Heart left ventricle (tissue), 16 donors: ENCODE results near the gene HOXB4. TPM values are rescaled to one million over a fixed set of nuclear protein-coding genes. Genes with fewer than 3 reads are reported as not detected.

Experiments used
- ATAC-seq, 4 donors: fragments of 200-7000 bp; cut with Tn5 transposase; one replicate each; pipeline ENCODE4 v1.9.1; 2020 to 2022; ENCODE audit warnings: moderate library complexity in 4 of 4, mild to moderate bottlenecking in 3 of 4, moderate number of reproducible peaks in 1 of 4
- DNase-seq, 5 donors: peaks; one replicate each; pipeline ENCODE4 v3.0.0-alpha.2; 2020
- H3K27ac ChIP-seq, 12 donors: fragments of 200-600 bp; sonication (generic) in 4 of 12; one replicate each; pipeline versions ENCODE4 v1.5.0 to v1.8.0; 2016 to 2022; ENCODE audit warnings: mild to moderate bottlenecking in 2 of 12
- H3K27me3 ChIP-seq, 9 donors: fragments of 200-600 bp; sonication (generic) in 2 of 9; one replicate each; pipeline versions ENCODE4 v1.5.1 to v1.8.0; 2016 to 2022; ENCODE audit warnings: mild to moderate bottlenecking in 3 of 9
- H3K36me3 ChIP-seq, 9 donors: fragments of 200-600 bp; sonication (generic) in 2 of 9; one replicate each; pipeline versions ENCODE4 v1.5.0 to v1.8.0; 2018 to 2022; ENCODE audit warnings: mild to moderate bottlenecking in 2 of 9
- H3K4me1 ChIP-seq, 12 donors: fragments of 200-600 bp; sonication (generic) in 4 of 12; one replicate each; pipeline versions ENCODE4 v1.5.0 to v1.8.0; 2016 to 2022; ENCODE audit warnings: mild to moderate bottlenecking in 3 of 12
- H3K4me3 ChIP-seq, 12 donors: fragments of 200-600 bp; sonication (generic) in 4 of 12; one replicate each; pipeline versions ENCODE4 v1.5.0 to v1.8.0; 2017 to 2022; ENCODE audit warnings: mild to moderate bottlenecking in 9 of 12, moderate library complexity in 4 of 12
- H3K9me3 ChIP-seq, 12 donors: fragments of 200-600 bp; sonication (generic) in 4 of 12; one replicate each; pipeline versions ENCODE4 v1.5.0 to v1.8.0; 2016 to 2022; ENCODE audit warnings: mild to moderate bottlenecking in 1 of 12
- POLR2A ChIP-seq, 2 donors: fragments of 450-650 bp; IDR thresholded peaks; one replicate each; pipeline ENCODE4 v1.6.1; 2017; ENCODE audit warnings: antibody characterized with exemption in 2 of 2, mild to moderate bottlenecking in 2 of 2, moderate library complexity in 2 of 2
- WGBS, 4 donors: extraction: QIAGEN DNeasy Blood & Tissue Kit in 2 of 4; methylation state at CpG; one replicate each; pipeline versions ENCODE4 v1.1.5 to v1.1.7; 2013 to 2018; 5-methylcytosine and 5-hydroxymethylcytosine counted together
- intact Hi-C, 10 donors: fragments of 100-400 bp; cut with DNase I; formaldehyde crosslinking; loops; one replicate each; pipeline versions ENCODE4 v1.11.1 to v1.14.2; 2022
- polyA plus RNA-seq, 2 donors: library from polyadenylated mRNA; stranded (reverse); fragments of 200-250 nt; gene quantifications; one replicate each; pipeline ENCODE4 v1.2.3, GENCODE V29; 2013
- total RNA-seq, 9 donors: library from RNA; depleted of rRNA in 2 of 9; stranded (reverse); fragments of >200 nt in 2 of 9; fragmentation: NEBNext Ultra II Directional in 3 of 9; extraction: Animal tissue kit (Norgen Biotek cat#: 25700) in 3 of 9; gene quantifications; one replicate each; pipeline versions ENCODE4 v1.1.0 to v1.2.4, GENCODE V29; 2016 to 2023
- TF ChIP-seq, protein P1 (sequence below), 12 donors: fragments of 200-600 bp; sonication (generic) in 4 of 12; IDR thresholded peaks; one replicate each; pipeline versions ENCODE4 v1.5.0 to v1.8.0; 2018 to 2022; ENCODE audit warnings: antibody characterized with exemption in 12 of 12, mild to moderate bottlenecking in 5 of 12
- donor health status: ischemic (EF 13 %, LVEDD 7.1; RV severe dilation, severe dysfunction).
- donor health status: healthy with polysubstance abuse.
- donor health status: DM: no; HTN: yes; CAD: no.
- donor health status: DM: no; HTN: no; CAD: no.
- donor health status: ischemic (EF 25% LVEDD 6.9; RV normal size, moderate dysfunction).
- donor health status: ischemic (EF 25% LVEDD 5.7; RV mildly dilated, moderate dysfunction).
- donor health status: healthy.
- donor health status: DM: yes; HTN: yes; CAD: no.
- donor health status: ischemic (EF 35%, LVEDD 5.7; RV mildly dilated, moderate dysfunction).
- donor health status: nonischemic (EF 11% LVEDD 7.7; RV severe dilation, severe dysfunction).
- donor health status: DM: yes; HTN: yes; CAD: no.
- donor health status: PGD.
- donor health status: ischemic (EF 29% LVEDD 5.4; RV normal size, mild dysfunction).
- donor health status: nonischemic (EF 23%, LVEDD 6.1; RV moderate dilation, normal function).

Gene HOXB4
- total and polyA plus RNA-seq, 11 donors = 0.27 to 2.8 (median 0.59) TPM; not detected in 1

DNA sequence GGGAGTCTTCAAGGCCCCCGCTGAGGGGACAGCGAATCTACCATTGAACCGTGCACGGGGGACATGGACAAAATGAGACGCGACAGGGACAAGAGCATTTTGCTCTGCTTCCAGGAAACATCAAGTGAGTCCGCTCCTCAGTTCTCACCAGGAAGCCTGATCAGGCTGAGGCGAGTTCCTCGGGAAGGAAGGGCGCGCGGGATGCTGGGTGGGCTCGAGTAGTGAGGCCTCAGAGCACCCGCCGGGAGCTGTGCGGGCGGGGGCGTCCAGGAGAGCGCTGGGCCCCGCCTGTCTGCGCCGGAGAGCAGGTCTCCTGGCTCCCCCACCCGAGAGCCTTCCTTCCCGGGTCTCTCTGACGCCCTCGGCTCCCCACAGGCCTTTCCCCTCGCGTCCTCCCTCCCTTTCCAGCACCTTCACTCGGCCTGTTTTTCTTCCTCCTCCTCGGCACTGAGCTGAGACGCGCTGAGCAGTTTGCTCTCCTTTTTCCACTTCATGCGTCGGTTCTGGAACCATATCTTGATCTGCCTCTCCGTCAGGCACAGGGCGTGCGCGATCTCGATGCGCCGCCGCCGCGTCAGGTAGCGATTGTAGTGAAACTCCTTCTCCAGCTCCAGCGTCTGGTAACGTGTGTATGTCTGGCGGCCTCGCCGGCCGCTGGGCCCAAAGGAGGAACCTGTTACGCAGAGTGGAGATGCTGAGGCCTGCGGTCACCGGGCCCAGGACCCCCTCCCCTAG, 18.0 kb upstream of the HOXB4 start:
- Histone ChIP-seq H3K27ac (peak overlapping the region in 2 of 12 donors; percentile 1 to 97), H3K9me3 (no peaks in the 10 kb centered on the region), H3K27me3 (peaks cover 74 to 100% (median 98%) of the 10 kb centered on the region in 9 donors), H3K36me3 (no peaks in the 10 kb centered on the region), H3K4me3 (peak overlapping the region in 8 of 12 donors; percentile 3 to 54 (median 48)), H3K4me1 (peaks cover 0 to 47% (median 20%) of the 10 kb centered on the region in 12 donors)
- WGBS, 4 donors = 5 to 7% (median 6%) methylated on average over 46 to 54 of the region's 54 CpGs
- ATAC-seq (peak in 1 of 4 donors; percentile 43), DNase-seq (no peak)
- no peak for TF ChIP-seq POLR2A (IDR thresholded peaks at IDR 0.05)
- TF ChIP-seq, protein P1, sequence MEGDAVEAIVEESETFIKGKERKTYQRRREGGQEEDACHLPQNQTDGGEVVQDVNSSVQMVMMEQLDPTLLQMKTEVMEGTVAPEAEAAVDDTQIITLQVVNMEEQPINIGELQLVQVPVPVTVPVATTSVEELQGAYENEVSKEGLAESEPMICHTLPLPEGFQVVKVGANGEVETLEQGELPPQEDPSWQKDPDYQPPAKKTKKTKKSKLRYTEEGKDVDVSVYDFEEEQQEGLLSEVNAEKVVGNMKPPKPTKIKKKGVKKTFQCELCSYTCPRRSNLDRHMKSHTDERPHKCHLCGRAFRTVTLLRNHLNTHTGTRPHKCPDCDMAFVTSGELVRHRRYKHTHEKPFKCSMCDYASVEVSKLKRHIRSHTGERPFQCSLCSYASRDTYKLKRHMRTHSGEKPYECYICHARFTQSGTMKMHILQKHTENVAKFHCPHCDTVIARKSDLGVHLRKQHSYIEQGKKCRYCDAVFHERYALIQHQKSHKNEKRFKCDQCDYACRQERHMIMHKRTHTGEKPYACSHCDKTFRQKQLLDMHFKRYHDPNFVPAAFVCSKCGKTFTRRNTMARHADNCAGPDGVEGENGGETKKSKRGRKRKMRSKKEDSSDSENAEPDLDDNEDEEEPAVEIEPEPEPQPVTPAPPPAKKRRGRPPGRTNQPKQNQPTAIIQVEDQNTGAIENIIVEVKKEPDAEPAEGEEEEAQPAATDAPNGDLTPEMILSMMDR (IDR thresholded peaks at IDR 0.05) = no peak
- intact Hi-C loops = loop anchor here in 1 of 10 donors (5.0 kb wide), 1 partner anchor 259 kb away; no protein-coding TSS in a partner anchor

DNA sequence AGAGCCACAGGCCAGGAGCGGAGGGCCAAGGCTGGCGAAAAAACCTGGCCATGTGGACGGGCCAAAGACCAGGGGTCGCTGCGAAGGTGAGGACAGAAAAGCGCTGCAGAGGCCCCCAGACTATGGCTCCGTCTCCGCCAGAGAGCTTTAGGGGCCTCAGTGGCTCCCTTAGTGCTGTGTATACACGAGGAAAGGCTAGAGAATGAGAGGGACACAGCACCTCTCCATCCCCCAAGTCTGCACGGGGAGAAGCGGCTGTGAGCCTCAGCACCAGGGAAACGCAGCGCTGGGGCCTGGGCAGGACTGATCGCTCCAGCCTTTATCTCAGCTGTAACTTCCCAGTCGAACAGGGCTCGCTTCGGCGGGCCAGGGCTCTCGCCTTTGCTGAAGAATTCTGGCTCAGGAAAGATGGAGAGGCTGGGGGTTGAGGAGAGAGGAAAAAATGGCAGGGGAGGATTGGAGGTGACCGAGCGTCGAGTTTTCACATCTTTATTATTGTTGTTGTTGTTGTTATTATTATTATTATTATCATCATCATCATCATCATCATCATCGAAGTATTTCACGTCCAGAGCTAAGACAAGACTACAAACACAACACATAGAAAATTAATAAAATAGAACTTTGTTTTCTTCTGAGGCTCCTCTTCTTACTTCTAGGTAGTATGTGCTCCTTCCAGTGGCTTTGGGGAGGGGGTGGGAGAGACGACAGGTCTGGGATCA, 17.3 kb upstream of the HOXB4 start:
- Histone ChIP-seq H3K27ac (peak overlapping the region in 1 of 12 donors; percentile 97), H3K27me3 (peaks cover 75 to 100% (median 98%) of the 10 kb centered on the region in 9 donors), H3K4me1 (peaks cover 0 to 47% (median 20%) of the 10 kb centered on the region in 12 donors), H3K4me3 (no peak overlapping the region), H3K9me3 (no peaks in the 10 kb centered on the region), H3K36me3 (no peaks in the 10 kb centered on the region)
- ATAC-seq (no peak), DNase-seq (no peak)
- intact Hi-C loops = loop anchor here in 1 of 10 donors (5.0 kb wide), 1 partner anchor 258 kb away; no protein-coding TSS in a partner anchor
- 27 to 56% (median 34%) methylated on average over 25 of the region's 25 CpGs for WGBS, 4 donors
- no peak for TF ChIP-seq POLR2A (IDR thresholded peaks at IDR 0.05)
- TF ChIP-seq, protein P1 (IDR thresholded peaks at IDR 0.05) = no peak

DNA sequence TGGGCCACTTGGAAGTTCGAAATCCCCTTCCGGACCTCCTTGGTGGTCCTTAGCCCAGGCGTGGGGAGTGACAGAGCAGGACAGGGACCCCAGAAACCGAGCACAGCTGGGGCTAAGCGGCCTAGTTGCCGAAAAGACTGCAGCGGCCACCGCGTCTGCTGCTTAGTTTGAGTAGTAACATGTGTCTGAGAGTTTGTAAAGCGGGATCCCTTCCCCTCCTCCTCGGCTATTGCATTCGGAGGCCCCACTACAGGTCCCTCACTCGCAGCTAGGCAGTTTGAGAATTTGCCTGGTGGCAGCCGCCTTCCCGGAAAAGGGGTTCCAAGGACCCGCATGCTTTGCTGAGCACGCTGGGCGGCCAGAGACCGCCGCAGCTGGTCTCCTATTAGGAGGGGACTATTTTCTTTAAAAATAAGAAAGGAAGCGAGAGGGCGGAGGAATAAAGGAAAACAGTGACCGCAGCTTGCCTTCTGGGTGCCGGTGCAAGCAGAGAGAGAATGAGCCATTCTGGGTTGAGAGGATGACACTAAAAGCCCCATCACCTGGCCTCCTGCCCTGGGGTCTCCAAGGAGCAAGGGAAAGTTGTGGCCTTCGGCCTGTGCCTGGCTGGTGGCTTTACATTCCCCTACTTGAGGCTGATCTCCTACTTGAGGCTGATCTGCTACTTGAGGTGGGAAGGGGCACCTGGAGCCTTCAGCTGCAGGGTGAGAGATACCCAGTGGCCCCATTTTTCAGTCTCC, 16.6 kb upstream of the HOXB4 start:
- H3K27ac ChIP-seq = peak overlapping the region in 1 of 12 donors; percentile 97
- H3K27me3 ChIP-seq = peaks cover 68 to 100% (median 98%) of the 10 kb centered on the region in 9 donors
- ATAC-seq (no peak), DNase-seq (no peak)
- H3K4me1 ChIP-seq = peaks cover 0 to 47% (median 20%) of the 10 kb centered on the region in 12 donors
- TF ChIP-seq, protein P1 (IDR thresholded peaks at IDR 0.05) = no peak
- TF ChIP-seq POLR2A (IDR thresholded peaks at IDR 0.05) = no peak
- intact Hi-C loops = loop anchor here in 4 of 10 donors (5.0 kb wide), 3 partner anchors 242 to 257 kb away; no protein-coding TSS in a partner anchor
- no peaks in the 10 kb centered on the region for H3K9me3 ChIP-seq
- WGBS, 4 donors = 27 to 44% (median 34%) methylated on average over 24 to 25 of the region's 25 CpGs
- no peaks in the 10 kb centered on the region for H3K36me3 ChIP-seq
- no peak overlapping the region for H3K4me3 ChIP-seq
